ENCODE data around the gene ANKRD42.

DNA sequence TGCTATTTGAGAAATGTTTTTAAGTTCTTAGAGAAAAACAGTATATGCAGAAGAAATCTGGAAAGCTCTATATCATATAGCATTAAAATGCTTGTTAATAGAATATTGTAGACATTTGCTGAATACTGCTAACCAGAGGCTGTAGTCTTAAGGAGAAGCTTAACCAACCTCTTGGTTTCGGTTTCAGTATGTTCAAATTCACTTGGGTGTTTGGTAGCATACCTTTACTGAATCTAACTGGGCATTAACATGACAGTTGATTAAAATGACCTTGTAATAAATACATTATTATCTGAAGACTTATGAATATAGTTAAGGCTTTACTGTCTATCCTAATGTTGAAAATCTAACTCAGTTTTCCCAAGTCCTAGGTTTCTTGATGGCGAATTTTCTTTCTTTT is 31.1 kb upstream of the ANKRD42 start:
- TF ChIP-seq DMBX1 (CRISPR knock-in tag; IDR thresholded peaks at IDR 0.05; ENCODE audit: borderline replicate concordance) (no peak), ZNF561 (CRISPR knock-in tag; conservative IDR thresholded peaks at IDR 0.05) (no peak)
